SK-N-SH (cell line): ENCODE measurements around the gene ITSN1. TPM values are rescaled to one million over a fixed set of nuclear protein-coding genes. Genes with fewer than 3 reads are reported as not detected.

Experiments used
- CTCF ChIA-PET: fragments of 300-600, 350-600 bp; formaldehyde crosslinking; extraction: SDS; loops from one replicate; lab custom pipeline; 2021; lab: Yijun Ruan, JAX
- POLR2A ChIA-PET: fragments of 350-600 bp; sonication (Branson Sonifier 250); formaldehyde crosslinking; extraction: SDS; loops from one replicate; lab custom pipeline; 2020; ENCODE audit warnings: antibody characterized with exemption, inconsistent platforms; lab: Yijun Ruan, JAX
- DNase-seq: peaks from one replicate; pipeline ENCODE4 v3.0.0; 2012
- H2AFZ ChIP-seq: fragments of 200-600 bp; sonication (generic); 2 replicates; pipeline ENCODE4 v1.8.1; 2016; ENCODE audit warnings: antibody characterized with exemption, mild to moderate bottlenecking, low read depth
- H3F3A ChIP-seq: fragments of 200-600 bp; sonication (generic); replicated peaks from 2 replicates; pipeline ENCODE3; 2016; ENCODE audit warnings: antibody characterized with exemption, mild to moderate bottlenecking; ENCODE audit not compliant: insufficient read depth
- H3K27ac ChIP-seq, 2 experiments: fragments of 200-500 bp in 1 of 2; fragments of 200-600 bp in 1 of 2; sonication (Bioruptor generic) in 1 of 2; sonication (generic), shearing (Covaris generic) in 1 of 2; 2 replicates each; pipeline versions ENCODE4 v1.5.1 to v1.6.1; 2014 to 2016; ENCODE audit warnings: low read depth in 2 of 2, inconsistent platforms in 1 of 2, low read length in 1 of 2, mild to moderate bottlenecking in 1 of 2, mixed read lengths in 1 of 2
- H3K27me3 ChIP-seq: fragments of 200-600 bp; sonication (generic), shearing (Covaris generic); 2 replicates; pipeline ENCODE4 v1.6.1; 2016; ENCODE audit warnings: mixed run types; ENCODE audit not compliant: insufficient read depth
- H3K36me3 ChIP-seq, 2 experiments: fragments of 200-500 bp in 1 of 2; fragments of 200-600 bp in 1 of 2; sonication (Bioruptor generic) in 1 of 2; sonication (generic) in 1 of 2; replicated peaks in 1 of 2; 2 replicates each; pipeline versions ENCODE3 to v1.5.1; 2014 to 2016; ENCODE audit warnings: low read length in 1 of 2, mild to moderate bottlenecking in 1 of 2; ENCODE audit not compliant: insufficient read depth in 2 of 2, control insufficient read depth in 1 of 2
- H3K4me1 ChIP-seq, 2 experiments: fragments of 200-500 bp in 1 of 2; fragments of 200-600 bp in 1 of 2; sonication (Bioruptor generic) in 1 of 2; sonication (generic), shearing (Covaris generic) in 1 of 2; 2 replicates each; pipeline versions ENCODE4 v1.5.1 to v1.6.1; 2014 to 2016; ENCODE audit warnings: low read depth in 1 of 2, low read length in 1 of 2, mixed run types in 1 of 2; ENCODE audit not compliant: insufficient read depth in 2 of 2, control insufficient read depth in 1 of 2
- H3K4me2 ChIP-seq: fragments of 200-600 bp; sonication (generic), shearing (Covaris generic); 2 replicates; pipeline ENCODE4 v1.6.1; 2017; ENCODE audit warnings: mixed run types
- H3K4me3 ChIP-seq, 2 experiments: fragments of 200-500 bp in 1 of 2; fragments of 200-600 bp in 1 of 2; sonication (Bioruptor generic) in 1 of 2; sonication (generic), shearing (Covaris generic) in 1 of 2; 2 replicates each; pipeline versions ENCODE4 v1.5.1 to v1.8.1; 2014 to 2016; ENCODE audit warnings: low read depth in 2 of 2, inconsistent platforms in 1 of 2, low read length in 1 of 2, mild to moderate bottlenecking in 1 of 2, mixed read lengths in 1 of 2, moderate library complexity in 1 of 2
- H3K79me2 ChIP-seq: fragments of 200-600 bp; sonication (generic); 2 replicates; pipeline ENCODE4 v1.8.1; 2017; ENCODE audit warnings: mild to moderate bottlenecking; ENCODE audit not compliant: insufficient read depth
- H3K9ac ChIP-seq: fragments of 200-600 bp; sonication (generic); 2 replicates; pipeline ENCODE4 v1.6.1; 2017; ENCODE audit warnings: mixed run types
- H3K9me2 ChIP-seq: fragments of 200-600 bp; sonication (generic); 2 replicates; pipeline ENCODE4 v1.6.1; 2017; ENCODE audit warnings: mixed run types
- H3K9me3 ChIP-seq: fragments of 200-600 bp; sonication (generic); 2 replicates; pipeline ENCODE4 v1.6.1; 2017; ENCODE audit warnings: mixed run types, mild to moderate bottlenecking, moderate library complexity
- H4K20me1 ChIP-seq: fragments of 200-600 bp; sonication (generic); 2 replicates; pipeline ENCODE4 v1.6.1; 2017; ENCODE audit warnings: mild to moderate bottlenecking, mixed run types; ENCODE audit not compliant: insufficient read depth
- CHD2 ChIP-seq: fragments of 150-350 bp; IDR thresholded peaks from 2 replicates; pipeline ENCODE4 v1.6.1; 2018; ENCODE audit warnings: low read length; ENCODE audit not compliant: partially characterized antibody
- JUND ChIP-seq: IDR thresholded peaks from 2 replicates; pipeline ENCODE4 v1.4.0; 2012
- NFIC ChIP-seq: IDR thresholded peaks from 2 replicates; pipeline ENCODE4 v1.4.0; 2012; ENCODE audit warnings: borderline replicate concordance
- SMC3 ChIP-seq: IDR thresholded peaks from 2 replicates; pipeline ENCODE4 v1.6.1; 2012; ENCODE audit warnings: low read depth, low read length, improper control_type of control experiment
- TAF1 ChIP-seq: IDR thresholded peaks from 2 replicates; pipeline ENCODE4 v1.6.1; 2012; ENCODE audit warnings: low read depth, mild to moderate bottlenecking, low read length, moderate library complexity, borderline replicate concordance
- TEAD4 ChIP-seq: IDR thresholded peaks from 2 replicates; pipeline ENCODE4 v1.4.0; 2012; ENCODE audit warnings: mild to moderate bottlenecking, borderline replicate concordance; ENCODE audit not compliant: insufficient read depth
- WGBS: methylation state at CpG from one replicate; pipeline ENCODE4 v1.1.6; 2017; ENCODE audit warnings: low lambda C conversion rate; 5-methylcytosine and 5-hydroxymethylcytosine counted together
- polyA plus RNA-seq, 3 experiments: library from polyadenylated mRNA; depleted of rRNA; stranded (reverse); fragments of >200 nt; gene quantifications; 2 replicates each; pipeline ENCODE4 v1.2.3, GENCODE V29; 2012
- TF ChIP-seq, protein P1 (sequence below): IDR thresholded peaks from 2 replicates; pipeline ENCODE4 v1.6.1; 2012; ENCODE audit warnings: mild to moderate bottlenecking, low read depth, low read length, moderate library complexity
- TF ChIP-seq, protein P2 (sequence below): IDR thresholded peaks from 2 replicates; pipeline ENCODE4 v1.4.0; 2012; ENCODE audit warnings: low read depth

ITSN1 gene
- polyA plus RNA-seq, 1 of the 3 experiments (the other 2 are of a cell fraction) = 27.8 TPM

DNA sequence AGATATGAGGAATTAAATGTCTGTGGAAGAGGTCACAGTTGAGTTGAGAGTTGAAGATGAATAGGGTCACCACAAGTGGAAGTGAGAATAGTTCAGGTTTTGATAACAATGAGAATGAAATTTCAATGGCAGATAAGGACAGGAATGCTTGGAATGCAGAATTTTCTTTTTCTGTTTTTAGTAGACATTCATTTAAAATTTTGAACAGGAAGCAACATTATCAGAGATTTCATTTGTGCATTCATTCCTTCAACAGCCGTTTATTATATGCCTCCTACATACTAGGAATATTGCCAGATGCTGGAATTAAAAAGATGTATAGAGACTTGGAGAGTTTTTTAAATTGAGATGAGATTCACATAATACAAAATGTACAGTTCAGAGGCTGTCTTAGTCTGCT, 126.8 kb downstream of the ITSN1 start:
- no peak overlapping the region for H3K4me3 ChIP-seq
- no peak overlapping the region for H2AFZ ChIP-seq
- no peaks in the 10 kb centered on the region for H4K20me1 ChIP-seq
- no peak overlapping the region for H3K27ac ChIP-seq
- H3K36me3 ChIP-seq = peaks cover 23 to 51% of the 10 kb centered on the region in 2 experiments
- H3K9ac ChIP-seq = no peak overlapping the region
- ChIA-PET CTCF (no interaction called here), POLR2A (no interaction called here)
- H3K9me3 ChIP-seq = no peaks in the 10 kb centered on the region
- H3K9me2 ChIP-seq = no peaks in the 10 kb centered on the region
- H3K4me1 ChIP-seq = peaks cover 0 to 5% of the 10 kb centered on the region in 2 experiments; a peak in 1 of 4 replicates
- peaks cover under 1% of the 10 kb centered on the region for H3F3A ChIP-seq
- WGBS = 58% methylated on average over 1 of the region's 1 CpG
- no peaks in the 10 kb centered on the region for H3K27me3 ChIP-seq
- no peak overlapping the region for H3K4me2 ChIP-seq
- no peak for DNase-seq
- no peaks in the 10 kb centered on the region for H3K79me2 ChIP-seq
- TF ChIP-seq NFIC (no peak), SMC3 (no peak), TEAD4 (no peak), CHD2 (no peak), JUND (no peak)
- TF ChIP-seq, protein P1, sequence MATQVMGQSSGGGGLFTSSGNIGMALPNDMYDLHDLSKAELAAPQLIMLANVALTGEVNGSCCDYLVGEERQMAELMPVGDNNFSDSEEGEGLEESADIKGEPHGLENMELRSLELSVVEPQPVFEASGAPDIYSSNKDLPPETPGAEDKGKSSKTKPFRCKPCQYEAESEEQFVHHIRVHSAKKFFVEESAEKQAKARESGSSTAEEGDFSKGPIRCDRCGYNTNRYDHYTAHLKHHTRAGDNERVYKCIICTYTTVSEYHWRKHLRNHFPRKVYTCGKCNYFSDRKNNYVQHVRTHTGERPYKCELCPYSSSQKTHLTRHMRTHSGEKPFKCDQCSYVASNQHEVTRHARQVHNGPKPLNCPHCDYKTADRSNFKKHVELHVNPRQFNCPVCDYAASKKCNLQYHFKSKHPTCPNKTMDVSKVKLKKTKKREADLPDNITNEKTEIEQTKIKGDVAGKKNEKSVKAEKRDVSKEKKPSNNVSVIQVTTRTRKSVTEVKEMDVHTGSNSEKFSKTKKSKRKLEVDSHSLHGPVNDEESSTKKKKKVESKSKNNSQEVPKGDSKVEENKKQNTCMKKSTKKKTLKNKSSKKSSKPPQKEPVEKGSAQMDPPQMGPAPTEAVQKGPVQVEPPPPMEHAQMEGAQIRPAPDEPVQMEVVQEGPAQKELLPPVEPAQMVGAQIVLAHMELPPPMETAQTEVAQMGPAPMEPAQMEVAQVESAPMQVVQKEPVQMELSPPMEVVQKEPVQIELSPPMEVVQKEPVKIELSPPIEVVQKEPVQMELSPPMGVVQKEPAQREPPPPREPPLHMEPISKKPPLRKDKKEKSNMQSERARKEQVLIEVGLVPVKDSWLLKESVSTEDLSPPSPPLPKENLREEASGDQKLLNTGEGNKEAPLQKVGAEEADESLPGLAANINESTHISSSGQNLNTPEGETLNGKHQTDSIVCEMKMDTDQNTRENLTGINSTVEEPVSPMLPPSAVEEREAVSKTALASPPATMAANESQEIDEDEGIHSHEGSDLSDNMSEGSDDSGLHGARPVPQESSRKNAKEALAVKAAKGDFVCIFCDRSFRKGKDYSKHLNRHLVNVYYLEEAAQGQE = no peak
- TF ChIP-seq, protein P2, sequence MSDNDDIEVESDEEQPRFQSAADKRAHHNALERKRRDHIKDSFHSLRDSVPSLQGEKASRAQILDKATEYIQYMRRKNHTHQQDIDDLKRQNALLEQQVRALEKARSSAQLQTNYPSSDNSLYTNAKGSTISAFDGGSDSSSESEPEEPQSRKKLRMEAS = no peak

DNA sequence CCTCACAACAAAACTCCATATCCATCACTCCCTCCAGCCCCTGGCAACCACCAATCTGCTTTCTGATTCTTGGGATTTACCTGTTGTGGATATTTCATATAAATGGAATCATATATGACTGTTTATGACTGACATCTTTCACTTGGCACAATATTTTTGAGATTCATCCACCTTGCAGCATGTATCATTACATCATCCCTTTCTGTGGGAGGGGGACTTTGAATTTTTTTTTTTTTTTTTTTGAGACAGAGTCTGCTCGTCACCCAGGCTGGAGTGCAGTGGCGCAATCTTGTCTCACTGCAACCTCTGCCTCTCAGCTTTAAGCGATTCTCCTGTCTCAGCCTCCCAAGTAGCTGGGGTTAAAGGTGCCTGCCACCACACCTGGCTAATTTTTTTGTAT, 128.2 kb downstream of the ITSN1 start:
- WGBS = 96% methylated on average over 3 of the region's 3 CpGs
- TF ChIP-seq TAF1 = no peak
- TF ChIP-seq SMC3 = no peak
- TF ChIP-seq, all 33 proteins: peak for 0
- no peak for DNase-seq

More for the DNA sequence above, 128.2 kb downstream of the ITSN1 start:
- Histone ChIP-seq H3K36me3 (peaks cover 35 to 53% of the 10 kb centered on the region in 2 experiments), H4K20me1 (no peaks in the 10 kb centered on the region), H3K4me3 (no peak overlapping the region), H3F3A (peaks cover 3% of the 10 kb centered on the region), H2AFZ (no peak overlapping the region), H3K4me1 (peaks cover 0 to 5% of the 10 kb centered on the region in 2 experiments; a peak in 1 of 4 replicates), H3K4me2 (no peak overlapping the region), H3K27ac (no peak overlapping the region), H3K9me3 (no peaks in the 10 kb centered on the region), H3K27me3 (no peaks in the 10 kb centered on the region), H3K9me2 (no peaks in the 10 kb centered on the region), H3K79me2 (no peaks in the 10 kb centered on the region), H3K9ac (no peak overlapping the region)
- ChIA-PET POLR2A (no interaction called here), CTCF (no interaction called here)
